Lower leg skin (tissue), 3 donors: ENCODE data around the gene ROR1.

Source experiments
- POLR2A ChIP-seq, 2 donors: fragments of 450-650 bp; IDR thresholded peaks; one replicate each; pipeline ENCODE4 v1.6.1; 2016 to 2017; ENCODE audit warnings: antibody characterized with exemption in 2 of 2, mild to moderate bottlenecking in 1 of 2, moderate library complexity in 1 of 2
- TF ChIP-seq, protein P1 (sequence below), 3 donors: fragments of 450-650 bp; IDR thresholded peaks; one replicate each; pipeline ENCODE4 v1.5.1; 2016; ENCODE audit warnings: antibody characterized with exemption in 3 of 3, mild to moderate bottlenecking in 3 of 3, moderate library complexity in 2 of 3

DNA sequence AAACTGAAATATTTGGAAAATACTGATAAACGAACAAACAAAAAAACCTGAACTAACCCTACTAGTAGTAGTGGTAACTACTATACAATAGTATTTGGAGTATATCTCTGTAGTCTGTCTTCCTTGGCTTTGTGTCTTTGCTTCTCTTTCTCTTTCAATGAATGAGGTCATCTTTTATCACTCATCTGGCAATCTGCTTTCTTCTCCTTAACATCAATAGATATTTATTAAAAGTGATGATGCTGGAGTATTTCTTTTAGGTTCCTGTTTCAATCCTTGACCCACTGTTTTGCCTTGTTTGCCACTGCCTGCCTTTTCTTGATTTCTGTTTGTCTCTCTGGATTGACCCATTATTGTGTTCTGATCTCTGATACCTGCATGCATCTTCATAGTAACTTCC lies 71.5 kb downstream of the ROR1 start:
- TF ChIP-seq, protein P1, sequence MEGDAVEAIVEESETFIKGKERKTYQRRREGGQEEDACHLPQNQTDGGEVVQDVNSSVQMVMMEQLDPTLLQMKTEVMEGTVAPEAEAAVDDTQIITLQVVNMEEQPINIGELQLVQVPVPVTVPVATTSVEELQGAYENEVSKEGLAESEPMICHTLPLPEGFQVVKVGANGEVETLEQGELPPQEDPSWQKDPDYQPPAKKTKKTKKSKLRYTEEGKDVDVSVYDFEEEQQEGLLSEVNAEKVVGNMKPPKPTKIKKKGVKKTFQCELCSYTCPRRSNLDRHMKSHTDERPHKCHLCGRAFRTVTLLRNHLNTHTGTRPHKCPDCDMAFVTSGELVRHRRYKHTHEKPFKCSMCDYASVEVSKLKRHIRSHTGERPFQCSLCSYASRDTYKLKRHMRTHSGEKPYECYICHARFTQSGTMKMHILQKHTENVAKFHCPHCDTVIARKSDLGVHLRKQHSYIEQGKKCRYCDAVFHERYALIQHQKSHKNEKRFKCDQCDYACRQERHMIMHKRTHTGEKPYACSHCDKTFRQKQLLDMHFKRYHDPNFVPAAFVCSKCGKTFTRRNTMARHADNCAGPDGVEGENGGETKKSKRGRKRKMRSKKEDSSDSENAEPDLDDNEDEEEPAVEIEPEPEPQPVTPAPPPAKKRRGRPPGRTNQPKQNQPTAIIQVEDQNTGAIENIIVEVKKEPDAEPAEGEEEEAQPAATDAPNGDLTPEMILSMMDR (IDR thresholded peaks at IDR 0.05): no peak
- TF ChIP-seq POLR2A (IDR thresholded peaks at IDR 0.05): no peak
